Measurements from ENCODE around the gene ZNF33B. TPM values are rescaled to one million over a fixed set of nuclear protein-coding genes. Genes with fewer than 3 reads are reported as not detected.

The ZNF33B gene
- total RNA-seq, 1 experiment from 2014 or later, result 22.7 TPM

Small RNA genes lying within 50 kb of the gene (small RNA-seq; reads per million reads assigned to genes)
- not detected for gene AL022345.1
- not detected for gene AL022345.2
- not detected for gene AL022345.3
- not detected for gene FXYD6P1
- gene RNU6-1170P, result not detected

Other genes with a start within 250 kb of the ZNF33B start
- gene BMS1, start 144.2 kb upstream of the ZNF33B start, total RNA-seq (2014; rRNA removed; shearing (Covaris generic); ENCODE audit: low replicate concordance), result 9.7 and 12.1 TPM in 2 replicates

Measured in Karpas-422 (cell line).